HepG2 (cell line): ENCODE data around the gene ZCCHC24. TPM values are rescaled to one million over a fixed set of nuclear protein-coding genes. Genes with fewer than 3 reads are reported as not detected.

Experiments used
- ADNP ChIP-seq: sonication (generic); formaldehyde crosslinking; IDR thresholded peaks from 2 replicates; pipeline ENCODE4 v1.4.0; 2020; ENCODE audit warnings: missing genetic modification reagents
- CSRNP2 ChIP-seq: sonication (generic); formaldehyde crosslinking; conservative IDR thresholded peaks from 2 replicates; pipeline ENCODE4 v1.8.0; 2022; ENCODE audit warnings: low read depth, missing genetic modification reagents
- ETS1 ChIP-seq: sonication (generic); formaldehyde crosslinking; IDR thresholded peaks from 2 replicates; pipeline ENCODE4 v1.4.0; 2020; ENCODE audit warnings: missing genetic modification reagents
- FOXA3 ChIP-seq: IDR thresholded peaks from 2 replicates; pipeline ENCODE4 v1.6.1; 2016; ENCODE audit warnings: missing genetic modification reagents, missing compliant biosample characterization
- FOXM1 ChIP-seq: sonication (generic); formaldehyde crosslinking; IDR thresholded peaks from 2 replicates; pipeline ENCODE4 v1.5.0; 2020; ENCODE audit warnings: missing genetic modification reagents
- GZF1 ChIP-seq: sonication (generic); formaldehyde crosslinking; IDR thresholded peaks from 2 replicates; pipeline ENCODE4 v1.5.1; 2020; ENCODE audit warnings: mild to moderate bottlenecking, missing genetic modification reagents
- IRF2 ChIP-seq: IDR thresholded peaks from 2 replicates; pipeline ENCODE4 v1.6.1; 2018; ENCODE audit warnings: missing genetic modification reagents, missing compliant biosample characterization
- KIAA2018 ChIP-seq: sonication (generic); formaldehyde crosslinking; IDR thresholded peaks from 2 replicates; pipeline ENCODE4 v1.5.0; 2020; ENCODE audit warnings: mild to moderate bottlenecking, missing genetic modification reagents, borderline replicate concordance
- KLF6 ChIP-seq: IDR thresholded peaks from 2 replicates; pipeline ENCODE4 v1.8.0; 2016; ENCODE audit warnings: missing biosample characterization, missing genetic modification reagents
- SKIL ChIP-seq: sonication (generic); formaldehyde crosslinking; IDR thresholded peaks from 2 replicates; pipeline ENCODE4 v1.8.0; 2022; ENCODE audit warnings: missing genetic modification reagents, mild to moderate bottlenecking, moderate library complexity, borderline replicate concordance
- TAF1 ChIP-seq: sonication (generic); formaldehyde crosslinking; IDR thresholded peaks from 2 replicates; pipeline ENCODE4 v1.4.0; 2020; ENCODE audit warnings: missing genetic modification reagents
- TARDBP ChIP-seq: sonication (generic); formaldehyde crosslinking; IDR thresholded peaks from 2 replicates; pipeline ENCODE4 v1.8.0; 2022; ENCODE audit warnings: mild to moderate bottlenecking, missing genetic modification reagents
- ZNF180 ChIP-seq: sonication (generic); formaldehyde crosslinking; IDR thresholded peaks from 2 replicates; pipeline ENCODE4 v1.4.0; 2020; ENCODE audit warnings: low read depth, missing genetic modification reagents, borderline replicate concordance
- ZNF383 ChIP-seq: sonication (generic); formaldehyde crosslinking; IDR thresholded peaks from 2 replicates; pipeline ENCODE4 v1.4.0; 2020; ENCODE audit warnings: missing genetic modification reagents, mild to moderate bottlenecking, borderline replicate concordance
- ZNF556 ChIP-seq: sonication (generic); formaldehyde crosslinking; IDR thresholded peaks from 2 replicates; pipeline ENCODE4 v1.4.0; 2020; ENCODE audit warnings: mild to moderate bottlenecking, missing genetic modification reagents, borderline replicate concordance
- ZNF570 ChIP-seq: sonication (generic); formaldehyde crosslinking; IDR thresholded peaks from 2 replicates; pipeline ENCODE4 v1.4.0; 2020; ENCODE audit warnings: mild to moderate bottlenecking, missing genetic modification reagents, borderline replicate concordance
- polyA plus RNA-seq, 8 experiments: library from polyadenylated mRNA; depleted of rRNA in 3 of 8; stranded (reverse) in 7 of 8; unstranded in 1 of 8; fragments of >200 nt; fragmentation: Illumina TruSeq in 4 of 8; extraction: Trizol in 4 of 8; gene quantifications; 2 replicates each; pipeline versions ENCODE4 v1.2.1 to v1.2.3, GENCODE V29; 2011 to 2016; ENCODE audit warnings: low read depth in 4 of 8, missing spikeins in 1 of 8, mixed read lengths in 1 of 8; ENCODE audit not compliant: insufficient read depth in 1 of 8
- total RNA-seq, 5 experiments: library from RNA; depleted of rRNA; stranded (reverse); fragments of >200 nt; fragmentation: Illumina TruSeq; extraction: Trizol; gene quantifications; 2 replicates each; pipeline ENCODE4 v1.2.3, GENCODE V29; 2016; ENCODE audit warnings: low read depth in 1 of 5

The ZCCHC24 gene
- total and polyA plus RNA-seq, 2 of the 13 experiments (the other 11 are each of a cell fraction or from before 2014, with no cell fraction given), result 3.1 to 7.9 TPM

- no peak for TF ChIP-seq SKIL (CRISPR knock-in tag)
- TF ChIP-seq ADNP (CRISPR knock-in tag), result no peak
- 0 out of 2 replicates have a peak, but pooled peaks have one; percentile 16 for TF ChIP-seq ZNF180 (CRISPR knock-in tag)
- peak; percentile 62; the same call in 1 of the 2 replicates for TF ChIP-seq ZNF556
- TF ChIP-seq ZNF383 (CRISPR knock-in tag), result no peak
- TF ChIP-seq FOXM1, result no peak
- peak; percentile 19; the same call in 1 of the 2 replicates for TF ChIP-seq TARDBP (CRISPR knock-in tag)
- no peak for TF ChIP-seq KIAA2018
- no peak for TF ChIP-seq CSRNP2 (CRISPR knock-in tag)
- TF ChIP-seq ZNF570, result no peak
- 0 out of 2 replicates have a peak, but pooled peaks have one; percentile 34 for TF ChIP-seq FOXA3 (CRISPR knock-in tag)
- peak; percentile 4; the same call in 1 of the 2 replicates for TF ChIP-seq IRF2 (CRISPR knock-in tag)
- peak; percentile 82; the same call in 1 of the 2 replicates for TF ChIP-seq ETS1 (CRISPR knock-in tag)
- no peak for TF ChIP-seq GZF1 (CRISPR knock-in tag)
- 0 out of 2 replicates have a peak, but pooled peaks have one; percentile 12 for TF ChIP-seq KLF6 (CRISPR knock-in tag)
- peak; percentile 41; the same call in 1 of the 2 replicates for TF ChIP-seq TAF1
Measured at GRCh38 chr10:79347226-79347893, 98.1 kb downstream of the ZCCHC24 start, which contains the start of gene PPIF (continued).
